Measurements from ENCODE around the gene NRG3.

The NRG3 gene

GRCh38 chr10:82477776-82478175, 602.8 kb downstream of the NRG3 start:
- Histone ChIP-seq H3K27ac (ENCODE audit: low read depth, low read length) (no peak overlapping the region), H3K9me2 (replicated peaks; ENCODE audit: control insufficient read depth, low read length) (no peaks in the 10 kb centered on the region), H3F3A (ENCODE audit: control insufficient read depth, insufficient read depth) (no peaks in the 10 kb centered on the region), H3K79me2 (ENCODE audit: control insufficient read depth, low read length) (no peaks in the 10 kb centered on the region), H3K4me1 (ENCODE audit: control insufficient read depth, low read length) (no peaks in the 10 kb centered on the region), H3K27me3 (ENCODE audit: control insufficient read depth, low read length) (no peaks in the 10 kb centered on the region), H3K36me3 (ENCODE audit: control insufficient read depth, low read length) (no peaks in the 10 kb centered on the region), H3K9me3 (ENCODE audit: control insufficient read depth, insufficient read depth, low read length) (no peaks in the 10 kb centered on the region), H3K4me3 (ENCODE audit: low read length) (no peak overlapping the region), H3K4me2 (ENCODE audit: low read length) (no peak overlapping the region), H4K20me1 (ENCODE audit: control insufficient read depth, insufficient read depth, low read depth, low read length) (no peaks in the 10 kb centered on the region)
- TF ChIP-seq CTCF (IDR thresholded peaks at IDR 0.05; ENCODE audit: low read depth, low read length, poor library complexity, severe bottlenecking) (no peak), EZH2phosphoT487 (IDR thresholded peaks at IDR 0.05; ENCODE audit: borderline replicate concordance, low read length) (no peak)

- Histone ChIP-seq H3K4me3 (ENCODE audit: low read length) (no peak overlapping the region), H3K36me3 (ENCODE audit: control insufficient read depth, low read length) (no peaks in the 10 kb centered on the region), H3K27me3 (ENCODE audit: control insufficient read depth, low read length) (no peaks in the 10 kb centered on the region), H3K4me1 (ENCODE audit: control insufficient read depth, low read length) (no peaks in the 10 kb centered on the region), H3F3A (ENCODE audit: control insufficient read depth, insufficient read depth) (no peaks in the 10 kb centered on the region), H3K9me3 (ENCODE audit: control insufficient read depth, insufficient read depth, low read length) (no peaks in the 10 kb centered on the region), H3K4me2 (ENCODE audit: low read length) (no peak overlapping the region), H4K20me1 (ENCODE audit: control insufficient read depth, insufficient read depth, low read depth, low read length) (no peaks in the 10 kb centered on the region), H3K27ac (ENCODE audit: low read depth, low read length) (no peak overlapping the region), H3K79me2 (ENCODE audit: control insufficient read depth, low read length) (no peaks in the 10 kb centered on the region), H3K9me2 (replicated peaks; ENCODE audit: control insufficient read depth, low read length) (no peaks in the 10 kb centered on the region)
- TF ChIP-seq EZH2phosphoT487 (IDR thresholded peaks at IDR 0.05; ENCODE audit: borderline replicate concordance, low read length) = no peak
- TF ChIP-seq CTCF (IDR thresholded peaks at IDR 0.05; ENCODE audit: low read depth, low read length, poor library complexity, severe bottlenecking) = no peak
Measured at GRCh38 chr10:82492647-82493046, 617.7 kb downstream of the NRG3 start.

- no peaks in the 10 kb centered on the region for H3K4me1 ChIP-seq (ENCODE audit: control insufficient read depth, low read length)
- H3K9me3 ChIP-seq (ENCODE audit: control insufficient read depth, insufficient read depth, low read length) = no peaks in the 10 kb centered on the region
- no peaks in the 10 kb centered on the region for H4K20me1 ChIP-seq (ENCODE audit: control insufficient read depth, insufficient read depth, low read depth, low read length)
- no peak overlapping the region for H3K27ac ChIP-seq (ENCODE audit: low read depth, low read length)
- H3K9me2 ChIP-seq (replicated peaks; ENCODE audit: control insufficient read depth, low read length) = no peaks in the 10 kb centered on the region
- H3K4me2 ChIP-seq (ENCODE audit: low read length) = no peak overlapping the region
- no peak for TF ChIP-seq EZH2phosphoT487 (IDR thresholded peaks at IDR 0.05; ENCODE audit: borderline replicate concordance, low read length)
- no peak for TF ChIP-seq CTCF (IDR thresholded peaks at IDR 0.05; ENCODE audit: low read depth, low read length, poor library complexity, severe bottlenecking)
- no peaks in the 10 kb centered on the region for H3K27me3 ChIP-seq (ENCODE audit: control insufficient read depth, low read length)
- no peaks in the 10 kb centered on the region for H3F3A ChIP-seq (ENCODE audit: control insufficient read depth, insufficient read depth)
- H3K36me3 ChIP-seq (ENCODE audit: control insufficient read depth, low read length) = no peaks in the 10 kb centered on the region
- no peaks in the 10 kb centered on the region for H3K79me2 ChIP-seq (ENCODE audit: control insufficient read depth, low read length)
- H3K4me3 ChIP-seq (ENCODE audit: low read length) = no peak overlapping the region
Measured at GRCh38 chr10:82496114-82496513, 621.1 kb downstream of the NRG3 start.

- Histone ChIP-seq H3F3A (ENCODE audit: control insufficient read depth, insufficient read depth) (no peaks in the 10 kb centered on the region), H3K4me2 (ENCODE audit: low read length) (no peak overlapping the region), H3K4me3 (ENCODE audit: low read length) (no peak overlapping the region), H3K9me2 (replicated peaks; ENCODE audit: control insufficient read depth, low read length) (no peaks in the 10 kb centered on the region), H3K9me3 (ENCODE audit: control insufficient read depth, insufficient read depth, low read length) (no peaks in the 10 kb centered on the region), H3K79me2 (ENCODE audit: control insufficient read depth, low read length) (no peaks in the 10 kb centered on the region), H3K36me3 (ENCODE audit: control insufficient read depth, low read length) (no peaks in the 10 kb centered on the region), H3K4me1 (ENCODE audit: control insufficient read depth, low read length) (no peaks in the 10 kb centered on the region), H3K27ac (ENCODE audit: low read depth, low read length) (no peak overlapping the region), H4K20me1 (ENCODE audit: control insufficient read depth, insufficient read depth, low read depth, low read length) (no peaks in the 10 kb centered on the region), H3K27me3 (ENCODE audit: control insufficient read depth, low read length) (no peaks in the 10 kb centered on the region)
- TF ChIP-seq CTCF (IDR thresholded peaks at IDR 0.05; ENCODE audit: low read depth, low read length, poor library complexity, severe bottlenecking) (no peak), EZH2phosphoT487 (IDR thresholded peaks at IDR 0.05; ENCODE audit: borderline replicate concordance, low read length) (no peak)
Measured at GRCh38 chr10:82497439-82497838, 622.4 kb downstream of the NRG3 start.

Measured in DOHH2 (cell line).